HepG2 (cell line): ENCODE data around the gene SLC15A1. TPM values are rescaled to one million over a fixed set of nuclear protein-coding genes. Genes with fewer than 3 reads are reported as not detected.

Experiments used
- ELK4 ChIP-seq: sonication (generic); formaldehyde crosslinking; IDR thresholded peaks from 2 replicates; pipeline ENCODE4 v1.9.0; 2021; ENCODE audit warnings: missing genetic modification reagents, borderline replicate concordance
- GMEB2 ChIP-seq: IDR thresholded peaks from 2 replicates; pipeline ENCODE4 v1.6.1; 2016; ENCODE audit warnings: missing biosample characterization, missing genetic modification reagents, low read depth
- IRF9 ChIP-seq: sonication (generic); formaldehyde crosslinking; IDR thresholded peaks from 2 replicates; pipeline ENCODE4 v1.8.0; 2022; ENCODE audit warnings: missing genetic modification reagents, mild to moderate bottlenecking, borderline replicate concordance
- MXI1 ChIP-seq: IDR thresholded peaks from 3 replicates; pipeline ENCODE4 v1.6.1; 2012; ENCODE audit warnings: low read depth, low read length, inconsistent platforms, borderline replicate concordance
- RNF219 ChIP-seq: sonication (generic); formaldehyde crosslinking; IDR thresholded peaks from 2 replicates; pipeline ENCODE4 v1.5.0; 2020; ENCODE audit warnings: mild to moderate bottlenecking, missing genetic modification reagents
- RXRB ChIP-seq: IDR thresholded peaks from 2 replicates; pipeline ENCODE4 v1.6.1; 2016; ENCODE audit warnings: borderline replicate concordance, missing genetic modification reagents, missing compliant biosample characterization
- ZFP1 ChIP-seq: IDR thresholded peaks from 2 replicates; pipeline ENCODE4 v1.6.1; 2016
- ZNF121 ChIP-seq: sonication (generic); formaldehyde crosslinking; IDR thresholded peaks from 2 replicates; pipeline ENCODE4 v1.5.0; 2020; ENCODE audit warnings: mild to moderate bottlenecking, missing genetic modification reagents
- ZNF20 ChIP-seq: sonication (generic); formaldehyde crosslinking; IDR thresholded peaks from 2 replicates; pipeline ENCODE4 v1.4.0; 2020; ENCODE audit warnings: mild to moderate bottlenecking, moderate library complexity, missing genetic modification reagents
- ZNF263 ChIP-seq: sonication (generic); formaldehyde crosslinking; IDR thresholded peaks from 2 replicates; pipeline ENCODE4 v1.4.0; 2020; ENCODE audit warnings: missing genetic modification reagents
- ZNF75D ChIP-seq: sonication (generic); formaldehyde crosslinking; IDR thresholded peaks from 2 replicates; pipeline ENCODE4 v1.8.1; 2023; ENCODE audit warnings: missing genetic modification reagents, mild to moderate bottlenecking, borderline replicate concordance
- polyA plus RNA-seq, 8 experiments: library from polyadenylated mRNA; depleted of rRNA in 3 of 8; stranded (reverse) in 7 of 8; unstranded in 1 of 8; fragments of >200 nt; fragmentation: Illumina TruSeq in 4 of 8; extraction: Trizol in 4 of 8; gene quantifications; 2 replicates each; pipeline versions ENCODE4 v1.2.1 to v1.2.3, GENCODE V29; 2011 to 2016; ENCODE audit warnings: low read depth in 4 of 8, missing spikeins in 1 of 8, mixed read lengths in 1 of 8; ENCODE audit not compliant: insufficient read depth in 1 of 8
- total RNA-seq, 5 experiments: library from RNA; depleted of rRNA; stranded (reverse); fragments of >200 nt; fragmentation: Illumina TruSeq; extraction: Trizol; gene quantifications; 2 replicates each; pipeline ENCODE4 v1.2.3, GENCODE V29; 2016; ENCODE audit warnings: low read depth in 1 of 5

Gene SLC15A1
- total and polyA plus RNA-seq, 2 of the 13 experiments (the other 11 are each of a cell fraction or from before 2014, with no cell fraction given), result 0.17 to 0.20 TPM

GRCh38 chr13:98656223-98656622 lies 96.2 kb downstream of the SLC15A1 start (continued):
- no peak for TF ChIP-seq IRF9 (CRISPR knock-in tag)
- TF ChIP-seq MXI1, result no peak
- no peak for TF ChIP-seq GMEB2
- no peak for TF ChIP-seq ZNF20 (CRISPR knock-in tag)
- no peak for TF ChIP-seq ZNF263 (CRISPR knock-in tag)
- no peak for TF ChIP-seq RNF219 (CRISPR knock-in tag)
- TF ChIP-seq RXRB (CRISPR knock-in tag), result no peak
- TF ChIP-seq ZNF75D (CRISPR knock-in tag), result no peak
- no peak for TF ChIP-seq ELK4 (CRISPR knock-in tag)
- TF ChIP-seq ZFP1 (CRISPR knock-in tag), result no peak
- no peak for TF ChIP-seq ZNF121 (CRISPR knock-in tag)
- TF ChIP-seq, all 625 proteins: peak for 0
